ENCODE data around the gene COL5A1.

COL5A1 gene

DNA sequence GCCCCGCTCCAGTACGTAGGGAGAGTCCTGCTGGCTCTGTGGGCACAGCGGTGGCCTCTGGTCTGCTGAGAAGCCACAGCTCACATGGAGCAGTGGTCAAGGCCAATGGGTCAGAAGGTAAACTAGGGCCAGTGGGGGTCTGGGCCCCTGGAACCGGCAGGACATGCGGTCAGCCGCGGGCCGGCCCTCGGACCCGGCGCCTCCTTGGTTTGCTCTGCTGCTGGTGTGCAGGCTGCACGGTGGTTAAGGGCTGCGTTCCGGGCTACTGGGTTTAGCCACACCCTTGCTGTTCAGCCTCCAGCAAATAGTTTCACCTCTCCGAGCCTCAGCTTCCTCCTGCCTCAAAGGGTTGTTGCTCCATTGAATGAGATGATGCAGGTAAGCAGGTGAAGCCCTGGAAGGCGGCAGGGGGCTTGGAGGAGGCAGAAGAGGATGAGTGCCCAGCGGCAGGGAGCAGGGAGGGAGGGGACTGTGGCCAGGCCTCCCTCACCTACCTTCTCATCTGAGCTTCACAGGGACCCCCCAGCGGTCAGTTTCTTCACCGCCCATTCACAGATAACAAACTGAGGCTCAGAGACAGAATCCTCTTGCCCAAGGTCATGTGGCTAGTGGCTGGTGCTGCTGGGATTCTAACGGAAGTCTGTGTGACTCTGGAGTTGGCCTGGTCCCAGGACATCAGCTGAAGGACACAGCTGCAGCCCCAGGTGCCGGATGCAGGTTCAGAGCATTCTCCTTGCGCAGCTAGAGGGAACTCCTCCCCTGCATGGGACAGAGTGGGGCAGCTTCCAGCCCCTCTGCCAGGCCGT lies 3.7 kb upstream of the COL5A1 start:
- Histone ChIP-seq H3K9me3 (ENCODE audit: insufficient read depth, low read length, severe bottlenecking) (no peaks in the 10 kb centered on the region), H4K20me1 (ENCODE audit: insufficient read depth, low read length) (no peaks in the 10 kb centered on the region), H3K4me2 (ENCODE audit: insufficient read depth, low read length) (no peak overlapping the region), H3K36me3 (ENCODE audit: insufficient read depth, low read length) (no peaks in the 10 kb centered on the region), H2AFZ (ENCODE audit: low read depth, low read length) (no peak overlapping the region), H3K4me1 (ENCODE audit: insufficient read depth, low read length) (0 out of 2 replicates have a peak, but pooled peaks cover 5% of the 10 kb centered on the region), H3K27ac (ENCODE audit: low read length) (no peak overlapping the region), H3K9ac (ENCODE audit: low read depth, low read length) (no peak overlapping the region), H3K27me3 (ENCODE audit: insufficient read depth, low read length, poor library complexity) (no peaks in the 10 kb centered on the region), H3K79me2 (ENCODE audit: insufficient read depth, low read length) (no peaks in the 10 kb centered on the region), H3K4me3 (ENCODE audit: low read depth in 1 of 2, low read length in 2 of 2) (no peak overlapping the region)
- ATAC-seq (ENCODE audit: insufficient read depth, low read depth) (no peak), DNase-seq (no peak)
- TF ChIP-seq, protein P1, sequence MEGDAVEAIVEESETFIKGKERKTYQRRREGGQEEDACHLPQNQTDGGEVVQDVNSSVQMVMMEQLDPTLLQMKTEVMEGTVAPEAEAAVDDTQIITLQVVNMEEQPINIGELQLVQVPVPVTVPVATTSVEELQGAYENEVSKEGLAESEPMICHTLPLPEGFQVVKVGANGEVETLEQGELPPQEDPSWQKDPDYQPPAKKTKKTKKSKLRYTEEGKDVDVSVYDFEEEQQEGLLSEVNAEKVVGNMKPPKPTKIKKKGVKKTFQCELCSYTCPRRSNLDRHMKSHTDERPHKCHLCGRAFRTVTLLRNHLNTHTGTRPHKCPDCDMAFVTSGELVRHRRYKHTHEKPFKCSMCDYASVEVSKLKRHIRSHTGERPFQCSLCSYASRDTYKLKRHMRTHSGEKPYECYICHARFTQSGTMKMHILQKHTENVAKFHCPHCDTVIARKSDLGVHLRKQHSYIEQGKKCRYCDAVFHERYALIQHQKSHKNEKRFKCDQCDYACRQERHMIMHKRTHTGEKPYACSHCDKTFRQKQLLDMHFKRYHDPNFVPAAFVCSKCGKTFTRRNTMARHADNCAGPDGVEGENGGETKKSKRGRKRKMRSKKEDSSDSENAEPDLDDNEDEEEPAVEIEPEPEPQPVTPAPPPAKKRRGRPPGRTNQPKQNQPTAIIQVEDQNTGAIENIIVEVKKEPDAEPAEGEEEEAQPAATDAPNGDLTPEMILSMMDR (IDR thresholded peaks at IDR 0.05; ENCODE audit: borderline replicate concordance, extremely low read depth, low read length, poor library complexity, severe bottlenecking) = no peak
- TF ChIP-seq EZH2 (IDR thresholded peaks at IDR 0.05; ENCODE audit: borderline replicate concordance, low read depth, low read length, severe bottlenecking) = no peak

DNA sequence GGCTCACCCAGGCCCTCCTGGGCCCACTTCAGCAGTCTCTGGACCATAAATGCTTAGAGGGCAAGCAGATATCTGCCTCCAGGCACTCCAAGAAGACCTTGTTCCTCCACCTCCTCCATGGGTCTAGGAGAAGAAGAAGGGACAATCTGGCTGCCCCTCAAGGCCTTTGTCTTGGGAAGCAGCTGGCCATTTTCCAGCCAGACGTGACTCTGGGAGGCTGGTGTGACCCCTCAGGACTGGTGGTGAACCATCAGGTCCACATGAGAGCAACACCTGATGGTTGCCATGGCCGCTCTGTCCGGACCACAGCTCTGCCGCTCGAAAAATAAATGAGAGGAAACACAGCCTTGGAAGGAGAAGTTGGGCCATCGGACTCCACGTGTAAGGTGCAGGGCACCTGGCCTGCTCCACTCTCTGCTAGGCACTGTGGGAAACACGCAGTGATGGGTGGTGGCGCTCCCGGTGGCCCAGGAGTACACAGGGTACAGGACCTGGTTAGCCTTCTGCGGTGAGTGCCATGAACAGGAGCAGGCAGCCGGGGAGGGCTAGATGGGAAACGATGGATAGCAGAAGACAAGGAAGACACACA lies 3.0 kb upstream of the COL5A1 start:
- Histone ChIP-seq H3K9ac (ENCODE audit: low read depth, low read length) (no peak overlapping the region), H3K27me3 (ENCODE audit: insufficient read depth, low read length, poor library complexity) (no peaks in the 10 kb centered on the region), H3K36me3 (ENCODE audit: insufficient read depth, low read length) (no peaks in the 10 kb centered on the region), H3K4me2 (ENCODE audit: insufficient read depth, low read length) (no peak overlapping the region), H3K9me3 (ENCODE audit: insufficient read depth, low read length, severe bottlenecking) (no peaks in the 10 kb centered on the region), H3K4me1 (ENCODE audit: insufficient read depth, low read length) (0 out of 2 replicates have a peak, but pooled peaks cover 5% of the 10 kb centered on the region), H3K79me2 (ENCODE audit: insufficient read depth, low read length) (no peaks in the 10 kb centered on the region), H2AFZ (ENCODE audit: low read depth, low read length) (no peak overlapping the region), H3K27ac (ENCODE audit: low read length) (no peak overlapping the region), H3K4me3 (ENCODE audit: low read depth in 1 of 2, low read length in 2 of 2) (no peak overlapping the region), H4K20me1 (ENCODE audit: insufficient read depth, low read length) (no peaks in the 10 kb centered on the region)
- no peak for DNase-seq
- ATAC-seq (ENCODE audit: insufficient read depth, low read depth) = no peak
- TF ChIP-seq, protein P1 (IDR thresholded peaks at IDR 0.05; ENCODE audit: borderline replicate concordance, extremely low read depth, low read length, poor library complexity, severe bottlenecking) = no peak
- no peak for TF ChIP-seq EZH2 (IDR thresholded peaks at IDR 0.05; ENCODE audit: borderline replicate concordance, low read depth, low read length, severe bottlenecking)

DNA sequence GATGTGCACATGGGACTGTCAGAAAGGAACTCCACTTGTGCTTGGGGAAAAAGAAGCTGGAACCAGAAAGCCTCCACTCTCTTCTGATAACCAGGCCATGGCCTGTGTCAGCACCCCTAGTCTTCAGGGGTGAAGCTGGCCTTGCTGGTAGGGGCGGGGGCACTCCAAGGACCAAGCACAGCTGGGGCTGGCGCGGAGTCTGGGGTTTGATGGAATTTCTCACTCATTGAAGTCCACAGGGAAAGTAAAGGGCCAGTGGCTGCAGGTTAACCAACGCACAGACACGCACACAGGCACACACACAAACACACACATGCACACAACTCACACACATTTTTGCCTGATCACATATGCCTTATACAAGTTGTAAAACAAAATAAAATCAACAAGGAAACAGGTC lies 1.6 kb upstream of the COL5A1 start:
- Histone ChIP-seq H3K27me3 (ENCODE audit: insufficient read depth, low read length, poor library complexity) (no peaks in the 10 kb centered on the region), H3K27ac (ENCODE audit: low read length) (no peak overlapping the region), H3K36me3 (ENCODE audit: insufficient read depth, low read length) (no peaks in the 10 kb centered on the region), H2AFZ (ENCODE audit: low read depth, low read length) (no peak overlapping the region), H3K4me1 (ENCODE audit: insufficient read depth, low read length) (0 out of 2 replicates have a peak, but pooled peaks cover 5% of the 10 kb centered on the region), H3K4me2 (ENCODE audit: insufficient read depth, low read length) (no peak overlapping the region), H3K4me3 (ENCODE audit: low read depth in 1 of 2, low read length in 2 of 2) (no peak overlapping the region), H3K9me3 (ENCODE audit: insufficient read depth, low read length, severe bottlenecking) (no peaks in the 10 kb centered on the region), H3K79me2 (ENCODE audit: insufficient read depth, low read length) (no peaks in the 10 kb centered on the region), H4K20me1 (ENCODE audit: insufficient read depth, low read length) (no peaks in the 10 kb centered on the region), H3K9ac (ENCODE audit: low read depth, low read length) (no peak overlapping the region)
- TF ChIP-seq EZH2 (IDR thresholded peaks at IDR 0.05; ENCODE audit: borderline replicate concordance, low read depth, low read length, severe bottlenecking) = no peak
- TF ChIP-seq, protein P1 (IDR thresholded peaks at IDR 0.05; ENCODE audit: borderline replicate concordance, extremely low read depth, low read length, poor library complexity, severe bottlenecking) = no peak
- DNase-seq (no peak), ATAC-seq (ENCODE audit: insufficient read depth, low read depth) (no peak)

All from DND-41 (cell line).